Tibial artery (tissue), 4 donors: ENCODE measurements around the gene SHC1.

Experiments
- DNase-seq, 2 donors: peaks; one replicate each; pipeline ENCODE4 v3.0.0-alpha.2; 2019
- H3K27ac ChIP-seq, 2 donors: fragments of 200-600 bp; sonication (generic) in 1 of 2; 1 replicate in 1 of 2; 2 replicates in 1 of 2; pipeline ENCODE4 v1.5.1; 2018 to 2019; ENCODE audit warnings: mild to moderate bottlenecking in 1 of 2
- H3K27me3 ChIP-seq, 2 donors: fragments of 200-600 bp; sonication (generic) in 1 of 2; one replicate each; pipeline versions ENCODE4 v1.5.1 to v1.6.0; 2016 to 2019
- H3K36me3 ChIP-seq, 3 donors: fragments of 200-600 bp; sonication (generic) in 2 of 3; one replicate each; pipeline ENCODE4 v1.5.1; 2016 to 2019; ENCODE audit warnings: mild to moderate bottlenecking in 2 of 3
- H3K4me1 ChIP-seq, 4 donors: fragments of 200-600 bp; sonication (generic) in 2 of 4; 1 replicate in 3 of 4; 2 replicates in 1 of 4; pipeline ENCODE4 v1.5.1; 2016 to 2019
- H3K4me3 ChIP-seq, 2 donors: fragments of 200-600 bp; sonication (generic) in 1 of 2; 1 replicate in 1 of 2; 2 replicates in 1 of 2; pipeline ENCODE4 v1.5.1; 2018 to 2019; ENCODE audit warnings: mild to moderate bottlenecking in 2 of 2
- H3K9me3 ChIP-seq, 3 donors: fragments of 200-600 bp; sonication (generic) in 1 of 3; one replicate each; pipeline ENCODE4 v1.5.1; 2016 to 2019
- intact Hi-C: fragments of 100-400 bp; cut with DNase I; formaldehyde crosslinking; loops from one replicate; pipeline ENCODE4 v1.15.0; 2023; ENCODE audit warnings: low total_unique reads
- TF ChIP-seq, protein P1 (sequence below), 2 experiments: fragments of 200-600 bp in 1 of 2; fragments of 450-650 bp in 1 of 2; IDR thresholded peaks; one replicate each; pipeline ENCODE4 v1.5.1; 2017 to 2019; ENCODE audit warnings: antibody characterized with exemption in 2 of 2, mild to moderate bottlenecking in 1 of 2, moderate library complexity in 1 of 2

The SHC1 gene

DNA sequence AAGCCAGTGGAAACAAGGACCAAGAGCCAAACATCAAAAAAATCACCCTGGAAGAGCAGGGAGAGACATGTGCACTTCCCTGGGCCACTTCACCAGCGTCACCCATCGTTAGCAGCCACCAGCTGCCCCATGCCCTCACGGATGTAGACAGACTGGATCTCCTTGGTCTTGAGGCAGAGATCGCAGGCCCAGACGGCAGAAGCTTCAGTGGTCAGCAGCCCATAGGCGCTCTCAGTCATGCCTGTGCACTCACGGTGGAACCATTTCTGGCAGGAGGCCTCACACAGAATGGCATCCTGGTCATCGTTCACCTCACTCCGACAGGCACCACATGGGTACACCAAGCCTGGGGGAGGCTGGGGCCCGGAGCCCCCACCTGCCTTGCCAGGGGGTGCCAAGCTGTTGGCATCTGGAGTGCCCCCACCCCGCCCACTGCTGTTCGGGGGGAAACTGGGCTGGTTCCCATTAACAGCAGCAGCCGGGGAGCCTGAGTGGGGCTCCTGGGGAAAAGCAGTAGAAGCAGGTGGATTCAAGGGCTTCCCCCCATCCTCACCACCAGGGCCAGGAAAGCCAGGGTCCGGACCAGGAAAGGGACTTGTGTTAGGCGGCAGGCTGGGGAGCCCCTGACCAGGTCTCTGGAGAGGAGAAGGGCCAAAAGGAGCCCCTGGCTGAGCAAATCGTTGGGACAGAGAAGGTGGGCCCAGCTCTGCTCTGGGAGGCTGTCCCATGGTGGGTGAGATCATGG lies 11.7 kb downstream of the SHC1 start:
- intact Hi-C loops = no loop called here
- TF ChIP-seq, protein P1, sequence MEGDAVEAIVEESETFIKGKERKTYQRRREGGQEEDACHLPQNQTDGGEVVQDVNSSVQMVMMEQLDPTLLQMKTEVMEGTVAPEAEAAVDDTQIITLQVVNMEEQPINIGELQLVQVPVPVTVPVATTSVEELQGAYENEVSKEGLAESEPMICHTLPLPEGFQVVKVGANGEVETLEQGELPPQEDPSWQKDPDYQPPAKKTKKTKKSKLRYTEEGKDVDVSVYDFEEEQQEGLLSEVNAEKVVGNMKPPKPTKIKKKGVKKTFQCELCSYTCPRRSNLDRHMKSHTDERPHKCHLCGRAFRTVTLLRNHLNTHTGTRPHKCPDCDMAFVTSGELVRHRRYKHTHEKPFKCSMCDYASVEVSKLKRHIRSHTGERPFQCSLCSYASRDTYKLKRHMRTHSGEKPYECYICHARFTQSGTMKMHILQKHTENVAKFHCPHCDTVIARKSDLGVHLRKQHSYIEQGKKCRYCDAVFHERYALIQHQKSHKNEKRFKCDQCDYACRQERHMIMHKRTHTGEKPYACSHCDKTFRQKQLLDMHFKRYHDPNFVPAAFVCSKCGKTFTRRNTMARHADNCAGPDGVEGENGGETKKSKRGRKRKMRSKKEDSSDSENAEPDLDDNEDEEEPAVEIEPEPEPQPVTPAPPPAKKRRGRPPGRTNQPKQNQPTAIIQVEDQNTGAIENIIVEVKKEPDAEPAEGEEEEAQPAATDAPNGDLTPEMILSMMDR (IDR thresholded peaks at IDR 0.05) = no peak
- no peaks in the 10 kb centered on the region for H3K27me3 ChIP-seq
- no peak for DNase-seq
- H3K9me3 ChIP-seq = no peaks in the 10 kb centered on the region
- peaks cover 4 to 67% (median 49%) of the 10 kb centered on the region in 4 donors for H3K4me1 ChIP-seq
- no peak overlapping the region for H3K27ac ChIP-seq
- no peak overlapping the region for H3K4me3 ChIP-seq
- H3K36me3 ChIP-seq = peaks cover 0 to 30% (median 24%) of the 10 kb centered on the region in 3 donors

DNA sequence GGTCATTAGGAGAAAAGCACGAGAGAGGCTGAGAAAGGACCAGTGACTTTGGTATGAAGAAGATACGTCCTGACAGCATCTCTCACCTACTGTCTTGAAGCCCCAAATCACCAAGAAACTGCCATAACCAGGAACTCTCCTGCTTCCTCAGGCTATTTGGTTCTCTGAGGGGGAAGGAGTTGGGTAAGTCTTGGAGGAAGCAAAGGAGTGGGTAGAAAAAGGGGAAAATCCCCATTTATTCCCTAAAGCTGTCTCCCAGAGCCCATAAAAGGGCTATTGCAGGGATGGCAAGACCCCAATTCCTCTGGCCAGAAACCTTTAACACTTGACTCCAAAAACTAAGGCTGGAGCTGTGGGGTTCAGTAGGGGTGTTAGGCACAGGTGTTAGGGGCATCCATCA lies 12.5 kb downstream of the SHC1 start:
- no peak overlapping the region for H3K4me3 ChIP-seq
- H3K36me3 ChIP-seq = peaks cover 0 to 22% (median 16%) of the 10 kb centered on the region in 3 donors
- H3K4me1 ChIP-seq = peaks cover 7 to 68% (median 56%) of the 10 kb centered on the region in 4 donors
- H3K9me3 ChIP-seq = no peaks in the 10 kb centered on the region
- TF ChIP-seq, protein P1 (IDR thresholded peaks at IDR 0.05) = no peak
- H3K27me3 ChIP-seq = no peaks in the 10 kb centered on the region
- no peak for DNase-seq
- H3K27ac ChIP-seq = no peak overlapping the region
- intact Hi-C loops = no loop called here

DNA sequence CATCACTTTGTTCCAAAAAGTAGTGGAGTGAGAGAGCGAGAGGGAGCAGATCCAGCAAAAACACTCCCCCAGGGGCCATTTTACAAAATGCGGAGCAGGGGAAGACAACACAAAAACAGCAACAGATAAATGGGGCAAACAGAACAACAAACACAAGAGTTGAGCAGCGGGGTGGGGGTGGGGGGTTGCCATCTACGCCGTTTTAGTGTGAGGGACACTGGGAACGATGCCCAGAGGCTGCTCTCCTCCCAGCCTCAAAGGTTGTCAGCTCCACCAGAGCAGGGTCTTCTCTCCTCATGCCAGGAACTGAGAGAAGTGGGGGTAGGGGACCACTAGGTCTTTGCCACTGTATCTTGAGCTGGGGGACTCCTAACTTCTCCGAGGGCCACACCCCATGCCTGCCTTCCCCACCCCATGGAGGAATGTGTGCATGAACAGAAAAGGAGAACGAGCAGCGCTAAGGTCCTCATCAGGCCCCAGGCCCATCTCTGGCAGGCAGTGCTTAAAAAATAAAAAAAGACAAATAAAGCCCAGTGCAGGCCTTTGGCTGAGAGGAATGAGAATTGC lies 13.4 kb downstream of the SHC1 start:
- Histone ChIP-seq H3K4me1 (peaks cover 7 to 66% (median 56%) of the 10 kb centered on the region in 4 donors), H3K27ac (peak overlapping the region; percentile 82 to 83), H3K27me3 (no peaks in the 10 kb centered on the region), H3K9me3 (no peaks in the 10 kb centered on the region), H3K36me3 (peaks cover 0 to 19% (median 14%) of the 10 kb centered on the region in 3 donors), H3K4me3 (no peak overlapping the region)
- no peak for DNase-seq
- TF ChIP-seq, protein P1 (IDR thresholded peaks at IDR 0.05) = no peak
- intact Hi-C loops = no loop called here

GRCh38 chr1:154956544-154956941 lies 14.0 kb downstream of the SHC1 start:
- peaks cover 0 to 23% (median 14%) of the 10 kb centered on the region in 3 donors for H3K36me3 ChIP-seq
- H3K27ac ChIP-seq = peak overlapping the region; percentile 82 to 83
- intact Hi-C loops = no loop called here
- H3K27me3 ChIP-seq = no peaks in the 10 kb centered on the region
- H3K4me1 ChIP-seq = peaks cover 7 to 70% (median 57%) of the 10 kb centered on the region in 4 donors
- TF ChIP-seq, protein P1 (IDR thresholded peaks at IDR 0.05) = no peak
- H3K9me3 ChIP-seq = no peaks in the 10 kb centered on the region
- DNase-seq = peak in 1 of 2 donors; percentile 86
- H3K4me3 ChIP-seq = peak overlapping the region; percentile 55 to 61

DNA sequence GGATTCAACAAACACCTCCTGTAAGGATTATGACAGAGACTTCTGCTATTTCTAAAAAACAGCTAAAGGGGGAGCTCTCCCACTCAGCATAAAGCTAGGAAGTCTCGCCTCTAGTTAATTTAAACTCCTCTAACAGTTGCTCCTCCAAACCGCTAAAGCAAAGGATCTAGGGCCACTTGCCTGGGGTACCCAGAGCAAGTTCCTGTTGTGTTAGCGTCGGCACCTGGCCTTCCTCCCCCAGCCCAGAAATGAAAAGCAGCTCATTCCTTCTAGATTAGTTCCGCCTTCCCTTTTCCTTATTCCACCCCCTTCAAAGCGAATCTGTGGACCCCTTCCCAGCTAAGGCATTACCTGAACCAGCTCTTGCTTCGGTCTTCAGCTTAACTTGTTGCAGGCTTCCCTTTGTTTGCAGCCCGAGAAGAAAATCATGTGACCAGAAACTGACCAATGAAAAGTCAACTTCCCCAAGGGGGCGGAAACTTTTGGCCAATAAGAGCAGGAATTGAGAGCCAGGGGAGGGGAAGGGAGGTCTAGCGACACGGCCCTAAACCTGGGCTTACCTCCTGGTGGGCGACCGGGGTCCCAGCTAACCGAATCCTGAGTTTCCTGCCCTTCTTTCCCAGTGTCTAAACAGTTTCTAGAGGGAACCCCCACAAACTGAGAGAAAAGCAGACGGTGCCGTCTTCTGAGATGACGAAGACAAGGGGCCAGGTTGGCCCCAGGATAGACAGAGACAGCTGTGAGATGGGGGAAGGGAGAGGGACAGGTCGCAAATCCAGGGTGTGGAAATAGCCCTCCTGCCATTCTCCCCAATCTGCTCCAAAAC lies 14.6 kb downstream of the SHC1 start, which contains the start of gene PBXIP1:
PBXIP1 (minus strand) TSS at position 382 of the 826 bp plus-strand sequence. CDS start 2,378 bp downstream, outside the sequence.
- DNase-seq = peak; percentile 85 to 90
- intact Hi-C loops = no loop called here
- H3K27me3 ChIP-seq = no peaks in the 10 kb centered on the region
- H3K4me1 ChIP-seq = peaks cover 7 to 69% (median 56%) of the 10 kb centered on the region in 4 donors
- H3K27ac ChIP-seq = peak within 1 kb of the TSS; percentile 82 to 83
- H3K9me3 ChIP-seq = no peaks in the 10 kb centered on the region
- H3K36me3 ChIP-seq = peaks cover 0 to 29% (median 18%) of the 10 kb centered on the region in 3 donors
- TF ChIP-seq, protein P1 (IDR thresholded peaks at IDR 0.05) = peak; percentile 27 to 38
- peak within 1 kb of the TSS; percentile 55 to 61 for H3K4me3 ChIP-seq
